HUES6 (cell line): ENCODE measurements around the gene SGSM1.
"Not testable (repeated sequence)": the region's sequence is repeated elsewhere in the genome, so short reads cannot be mapped to it uniquely, and the experiment has no call there.

Source experiments
- H3K27ac ChIP-seq: 2 replicates; pipeline ENCODE4 v1.7.0; 2013; ENCODE audit warnings: low read depth, mild to moderate bottlenecking, low read length, inconsistent platforms
- H3K27me3 ChIP-seq: 2 replicates; pipeline ENCODE4 v1.6.1; 2013; ENCODE audit warnings: low read length; ENCODE audit not compliant: control insufficient read depth, insufficient read depth
- H3K36me3 ChIP-seq: 2 replicates; pipeline ENCODE4 v1.6.1; 2013; ENCODE audit warnings: low read length; ENCODE audit not compliant: control insufficient read depth, insufficient read depth
- H3K4me1 ChIP-seq: 2 replicates; pipeline ENCODE4 v1.6.1; 2013; ENCODE audit warnings: low read length; ENCODE audit not compliant: control insufficient read depth, insufficient read depth
- H3K4me3 ChIP-seq: 2 replicates; pipeline ENCODE4 v1.5.1; 2013; ENCODE audit warnings: low read depth, low read length
- H3K9ac ChIP-seq: one replicate; pipeline ENCODE4 v1.6.1; 2013; ENCODE audit warnings: mild to moderate bottlenecking, low read length
- H3K9me3 ChIP-seq: 2 replicates; pipeline ENCODE4 v1.6.1; 2013; ENCODE audit warnings: low read depth, low read length; ENCODE audit not compliant: control insufficient read depth, insufficient read depth

SGSM1 gene

DNA sequence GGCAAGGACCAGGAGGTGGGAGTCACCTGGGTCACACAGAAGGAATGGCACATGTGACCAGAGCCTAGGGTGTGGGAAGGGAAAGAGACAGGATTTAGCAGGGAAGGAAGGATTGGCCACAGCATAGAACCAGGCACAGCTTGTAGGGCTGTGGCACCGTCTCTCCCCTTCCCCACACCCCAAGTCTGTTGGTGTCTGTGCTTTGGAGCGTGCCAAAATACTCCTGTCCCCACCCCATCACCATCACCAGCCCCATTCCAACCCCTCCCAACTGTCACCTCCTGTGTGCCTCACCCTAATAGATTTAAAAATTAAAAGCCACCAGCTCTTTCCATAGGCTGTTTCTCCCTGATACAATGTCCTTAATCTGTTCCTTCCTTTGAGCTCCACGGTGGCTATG lies 18.2 kb downstream of the SGSM1 start:
- H3K4me1 ChIP-seq, result no peaks in the 10 kb centered on the region
- H3K9me3 ChIP-seq, result no peaks in the 10 kb centered on the region
- no peak overlapping the region for H3K4me3 ChIP-seq
- H3K27ac ChIP-seq, result no peak overlapping the region
- H3K36me3 ChIP-seq, result no peaks in the 10 kb centered on the region
- H3K27me3 ChIP-seq, result no peaks in the 10 kb centered on the region
- no peak overlapping the region for H3K9ac ChIP-seq

DNA sequence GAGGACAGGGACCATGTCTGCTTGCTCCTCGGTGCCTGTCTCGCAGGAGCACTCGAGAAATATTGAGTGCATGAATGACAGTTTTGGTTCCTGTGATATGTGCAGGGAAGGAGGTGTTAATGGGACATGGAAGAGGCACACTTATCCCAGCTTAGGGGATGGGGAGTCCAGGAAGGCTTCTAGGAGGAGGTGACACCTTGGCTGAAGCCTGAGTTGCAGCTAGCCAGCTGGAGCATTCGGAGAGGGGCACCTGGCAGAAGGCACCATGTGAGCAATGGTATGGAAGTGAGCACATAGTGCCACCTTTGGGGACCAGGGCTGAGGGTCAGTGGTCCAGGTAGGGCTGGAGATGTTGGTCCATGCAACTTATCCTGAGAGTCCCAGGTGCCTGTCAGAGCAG lies 18.9 kb downstream of the SGSM1 start:
- Histone ChIP-seq H3K27ac (no peak overlapping the region), H3K36me3 (no peaks in the 10 kb centered on the region), H3K4me1 (no peaks in the 10 kb centered on the region), H3K9me3 (no peaks in the 10 kb centered on the region), H3K9ac (no peak overlapping the region), H3K4me3 (no peak overlapping the region), H3K27me3 (no peaks in the 10 kb centered on the region)

DNA sequence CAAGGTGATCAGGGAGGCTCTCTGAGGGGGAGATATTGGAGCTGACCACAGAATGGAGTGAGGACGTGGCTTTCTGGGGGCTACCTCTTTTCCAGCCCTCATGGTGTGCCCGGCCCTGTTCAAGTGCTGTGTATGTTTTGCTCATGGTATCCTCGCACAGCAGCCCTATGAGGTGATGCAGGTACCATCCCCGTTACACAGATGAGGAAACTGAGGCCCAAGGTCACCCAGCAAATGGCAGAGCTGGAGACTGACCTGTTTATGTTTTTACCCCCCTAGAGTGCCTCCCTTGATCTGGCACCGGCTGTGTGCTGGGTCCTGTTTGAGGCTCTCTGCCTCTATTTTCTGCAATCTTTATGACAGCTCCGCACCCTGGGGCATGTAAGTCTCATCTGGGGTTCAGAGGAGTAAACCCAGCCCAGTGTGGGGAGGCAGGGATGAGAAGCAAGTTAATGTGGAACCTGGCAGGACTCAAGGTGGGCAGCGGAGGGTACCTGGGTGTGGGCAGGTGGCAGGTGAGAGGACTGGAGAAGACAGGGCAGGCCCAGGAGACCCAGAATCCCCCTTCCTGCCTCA lies 20.8 kb downstream of the SGSM1 start:
- no peaks in the 10 kb centered on the region for H3K27me3 ChIP-seq
- no peaks in the 10 kb centered on the region for H3K36me3 ChIP-seq
- H3K9ac ChIP-seq, result no peak overlapping the region
- peaks cover 12% of the 10 kb centered on the region for H3K4me1 ChIP-seq
- H3K27ac ChIP-seq, result no peak overlapping the region
- H3K9me3 ChIP-seq, result no peaks in the 10 kb centered on the region
- H3K4me3 ChIP-seq, result no peak overlapping the region

DNA sequence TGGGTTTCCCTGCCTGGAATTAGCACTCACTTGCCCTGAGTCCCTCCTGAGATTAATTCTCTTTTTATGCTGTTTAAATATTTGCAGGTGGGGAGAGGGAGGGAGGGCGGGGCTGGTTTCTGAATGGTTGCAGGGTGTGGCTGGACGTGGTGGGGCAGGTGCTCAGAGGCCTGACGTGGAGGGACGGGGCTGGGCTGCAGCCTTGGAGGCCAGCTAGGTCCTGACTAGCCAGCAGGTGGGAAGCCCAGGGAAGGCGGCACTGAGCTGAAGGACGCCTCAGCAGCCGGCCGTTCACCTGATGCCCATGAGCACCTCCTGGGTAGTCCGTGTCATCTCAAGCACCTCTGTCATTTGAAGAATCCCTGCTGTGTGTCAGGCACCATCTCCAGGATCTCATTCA lies 21.3 kb downstream of the SGSM1 start:
- no peaks in the 10 kb centered on the region for H3K9me3 ChIP-seq
- H3K36me3 ChIP-seq, result no peaks in the 10 kb centered on the region
- H3K9ac ChIP-seq, result no peak overlapping the region
- no peak overlapping the region for H3K27ac ChIP-seq
- H3K4me1 ChIP-seq, result peaks cover 12% of the 10 kb centered on the region
- no peaks in the 10 kb centered on the region for H3K27me3 ChIP-seq
- H3K4me3 ChIP-seq, result no peak overlapping the region

DNA sequence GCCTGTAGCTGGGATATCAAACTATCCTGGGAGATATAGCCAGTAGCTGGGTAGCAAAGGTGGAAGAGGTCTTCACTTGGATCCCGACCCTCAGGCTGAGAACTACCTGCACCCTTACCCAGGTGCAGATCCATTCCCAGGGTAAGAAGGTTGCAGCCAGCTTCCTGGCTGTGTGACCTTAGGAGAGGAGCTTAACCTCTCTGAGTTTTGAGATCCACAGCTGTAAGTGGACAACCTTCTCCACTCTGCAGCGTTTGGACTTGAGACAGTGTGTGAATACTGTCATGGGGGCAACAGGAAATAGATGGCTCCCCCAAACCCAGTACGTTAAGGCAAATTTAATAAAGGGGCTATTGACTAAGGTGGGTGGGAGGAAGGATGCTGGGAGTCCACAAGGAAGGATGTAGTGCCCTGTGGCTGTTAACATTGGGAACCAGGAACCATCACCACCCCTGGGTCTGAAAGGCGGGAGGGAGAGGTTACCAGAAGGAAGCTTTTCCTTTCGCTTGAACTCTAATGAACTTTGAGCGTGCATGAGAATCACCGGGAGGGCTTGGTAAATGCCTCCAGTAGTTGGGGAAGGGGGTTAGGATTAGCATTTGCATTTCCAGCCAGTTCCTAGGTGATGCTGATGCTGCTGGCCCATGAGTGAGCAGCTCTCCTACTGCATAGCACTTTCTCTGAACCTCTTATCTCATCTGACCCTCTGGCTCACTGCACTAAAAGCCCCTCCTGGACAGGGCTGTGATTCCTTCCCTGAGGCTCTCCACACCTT lies 24.4 kb downstream of the SGSM1 start:
- no peak overlapping the region for H3K9ac ChIP-seq
- H3K4me1 ChIP-seq, result peaks cover 19% of the 10 kb centered on the region
- no peaks in the 10 kb centered on the region for H3K9me3 ChIP-seq
- no peak overlapping the region for H3K4me3 ChIP-seq
- H3K27ac ChIP-seq, result no peak overlapping the region
- no peaks in the 10 kb centered on the region for H3K27me3 ChIP-seq
- H3K36me3 ChIP-seq, result no peaks in the 10 kb centered on the region

DNA sequence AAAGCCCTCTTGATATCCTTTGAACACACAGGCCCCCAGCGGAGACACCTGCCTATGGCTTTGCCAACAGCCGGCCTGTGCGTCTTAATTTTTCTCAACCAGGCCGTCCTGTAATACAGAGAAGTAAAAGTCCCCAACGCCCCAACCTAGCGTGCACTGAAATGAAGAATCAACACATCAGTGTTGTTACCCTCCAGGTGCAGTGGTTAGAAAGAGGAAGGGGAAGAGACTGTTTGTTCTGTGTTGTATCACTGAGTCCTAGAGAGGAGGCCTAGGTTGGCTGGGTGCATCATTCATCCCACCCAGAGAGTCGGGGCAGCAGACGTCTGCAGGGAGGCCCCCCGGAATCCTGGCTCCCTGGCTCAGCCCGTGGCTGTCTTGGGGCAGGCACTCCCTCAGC lies 25.7 kb downstream of the SGSM1 start:
- Histone ChIP-seq H3K36me3 (no peaks in the 10 kb centered on the region), H3K9ac (no peak overlapping the region), H3K27ac (no peak overlapping the region), H3K4me3 (no peak overlapping the region), H3K4me1 (peaks cover 19% of the 10 kb centered on the region), H3K27me3 (no peaks in the 10 kb centered on the region), H3K9me3 (no peaks in the 10 kb centered on the region)

DNA sequence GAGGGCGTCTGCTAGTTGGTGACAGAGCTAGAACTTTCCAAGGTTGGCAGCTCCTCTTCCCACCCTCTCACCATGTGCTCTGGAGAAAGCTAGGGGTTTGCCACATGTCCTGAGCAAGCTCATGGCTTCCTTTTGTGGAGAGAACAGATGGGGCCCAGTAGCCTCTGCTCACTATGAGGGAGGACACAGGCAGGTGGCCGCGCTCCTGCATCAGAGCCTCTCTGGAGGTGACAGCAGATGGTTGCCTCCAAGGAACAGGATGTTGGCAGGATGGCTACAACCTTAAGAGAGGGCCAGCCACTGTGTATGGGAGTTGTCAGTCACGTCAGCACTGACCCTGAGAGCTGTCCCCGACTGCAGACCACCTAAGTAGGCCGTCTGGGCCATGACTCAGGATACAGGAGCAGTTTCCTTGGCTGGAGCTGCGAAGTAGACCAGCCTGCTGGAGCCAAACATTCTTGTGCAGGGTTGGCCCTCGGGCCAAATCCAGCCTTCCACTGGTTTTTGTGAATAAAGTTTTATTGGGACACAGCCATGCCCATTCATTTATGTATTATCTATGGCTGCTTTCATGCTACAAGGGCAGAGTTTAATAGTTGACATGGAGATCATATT lies 28.0 kb downstream of the SGSM1 start:
- Histone ChIP-seq H3K36me3 (no peaks in the 10 kb centered on the region), H3K4me1 (peaks cover 19% of the 10 kb centered on the region), H3K27ac (no peak overlapping the region), H3K27me3 (no peaks in the 10 kb centered on the region), H3K9ac (no peak overlapping the region), H3K4me3 (no peak overlapping the region), H3K9me3 (no peaks in the 10 kb centered on the region)

DNA sequence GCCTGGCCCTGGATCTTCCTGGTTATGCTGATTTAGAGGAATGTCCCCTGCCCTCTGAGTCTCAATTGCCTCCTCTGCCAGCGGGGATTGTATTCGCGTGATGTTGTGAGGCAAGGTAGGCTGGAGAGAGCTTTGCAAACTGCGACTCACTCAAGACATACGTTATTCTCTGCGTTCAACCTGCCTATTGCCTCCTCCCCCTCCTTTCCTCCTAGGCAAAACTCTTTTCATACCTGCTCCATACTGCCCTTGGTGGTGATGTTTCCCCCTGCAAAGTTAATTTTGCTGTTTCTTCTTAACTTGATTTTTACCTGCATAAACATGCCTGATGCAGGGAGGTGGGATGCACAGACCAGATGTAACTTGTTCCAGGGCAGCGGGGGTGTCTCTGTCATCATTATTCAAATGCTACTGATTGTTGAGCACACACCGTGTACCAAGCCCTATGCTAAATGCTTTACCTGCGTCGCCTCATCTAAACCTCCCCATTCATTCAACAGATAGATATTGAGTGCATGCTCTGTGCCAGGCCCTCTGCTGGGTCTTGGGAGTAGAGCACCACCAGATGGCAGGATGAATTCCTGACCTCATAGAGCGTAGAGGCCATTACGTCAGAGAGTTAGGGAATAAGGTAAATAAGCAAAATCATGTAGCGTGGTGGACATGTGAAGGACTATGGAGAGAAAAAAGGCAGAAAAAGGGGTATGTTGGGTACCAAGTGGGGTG lies 29.0 kb downstream of the SGSM1 start:
- peaks cover 19% of the 10 kb centered on the region for H3K4me1 ChIP-seq
- no peaks in the 10 kb centered on the region for H3K27me3 ChIP-seq
- no peak overlapping the region for H3K4me3 ChIP-seq
- H3K9ac ChIP-seq, result no peak overlapping the region
- H3K27ac ChIP-seq, result no peak overlapping the region
- H3K9me3 ChIP-seq, result no peaks in the 10 kb centered on the region
- H3K36me3 ChIP-seq, result no peaks in the 10 kb centered on the region

DNA sequence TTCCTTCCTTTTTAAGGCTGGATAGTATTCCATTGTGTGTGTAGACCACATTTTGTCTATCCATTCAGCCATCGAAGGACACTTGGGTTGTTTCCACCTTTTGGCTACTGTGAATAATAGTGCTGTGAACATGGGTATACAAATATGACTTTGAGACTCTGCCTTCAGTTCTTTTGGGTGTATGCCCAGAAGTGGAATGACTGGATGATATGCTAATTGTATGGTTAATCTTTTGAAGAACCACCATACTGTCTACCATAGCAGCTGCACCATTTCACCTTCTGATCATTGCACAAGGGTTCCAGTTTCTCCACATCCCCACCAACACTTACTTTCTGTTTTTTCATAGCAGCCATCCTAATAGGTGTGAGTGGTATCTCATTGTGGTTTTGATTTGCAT lies 30.3 kb downstream of the SGSM1 start:
- H3K9me3 ChIP-seq, result no peaks in the 10 kb centered on the region
- H3K27ac ChIP-seq, result no peak overlapping the region
- H3K4me3 ChIP-seq, result no peak overlapping the region
- H3K4me1 ChIP-seq, result peaks cover 7% of the 10 kb centered on the region
- H3K9ac ChIP-seq, result no peak overlapping the region
- H3K27me3 ChIP-seq, result no peaks in the 10 kb centered on the region
- H3K36me3 ChIP-seq, result no peaks in the 10 kb centered on the region

DNA sequence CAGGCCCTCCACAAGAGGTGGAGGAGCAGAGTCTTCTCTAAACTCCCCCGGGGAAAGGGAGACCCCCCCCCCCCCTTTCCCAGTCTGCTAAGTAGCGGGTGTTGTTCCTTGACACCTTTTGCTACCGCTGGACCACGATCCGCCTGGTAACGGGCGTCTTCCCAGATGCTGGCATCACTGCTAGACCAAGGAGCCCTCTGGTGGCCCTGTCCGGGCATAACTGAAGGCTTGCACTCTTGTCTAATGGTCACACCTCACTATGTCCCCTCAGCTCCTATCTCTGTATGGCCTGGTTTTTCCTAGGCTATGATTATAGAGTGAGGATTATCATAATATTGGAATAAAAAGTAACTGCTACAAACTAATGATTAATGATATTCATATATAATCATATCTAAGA lies 31.5 kb downstream of the SGSM1 start:
- not testable (repeated sequence) for H3K9me3 ChIP-seq, H3K27ac ChIP-seq, H3K4me1 ChIP-seq, H3K9ac ChIP-seq, H3K4me3 ChIP-seq, H3K27me3 ChIP-seq, H3K36me3 ChIP-seq

DNA sequence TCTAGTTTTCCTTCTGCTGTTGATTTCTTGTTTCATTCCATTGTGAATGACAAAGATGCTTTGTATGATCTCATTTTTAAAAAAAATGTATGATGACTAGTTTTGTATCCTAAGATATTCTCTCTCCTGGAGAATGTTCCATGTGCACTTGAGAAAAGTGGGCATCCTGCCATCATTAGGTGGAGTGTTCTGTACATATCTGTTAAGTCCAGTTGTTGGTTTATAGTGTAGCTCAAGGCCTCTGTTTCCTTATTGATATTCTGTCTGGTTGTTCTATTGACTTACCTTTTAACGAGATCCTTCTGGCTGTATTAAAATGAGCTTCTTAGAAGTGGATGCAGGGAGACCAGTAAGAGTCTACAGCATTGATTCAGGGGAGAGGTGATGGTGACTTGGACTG lies 35.2 kb downstream of the SGSM1 start:
- no peaks in the 10 kb centered on the region for H3K4me1 ChIP-seq
- no peaks in the 10 kb centered on the region for H3K9me3 ChIP-seq
- H3K4me3 ChIP-seq, result no peak overlapping the region
- no peaks in the 10 kb centered on the region for H3K36me3 ChIP-seq
- no peak overlapping the region for H3K9ac ChIP-seq
- no peak overlapping the region for H3K27ac ChIP-seq
- no peaks in the 10 kb centered on the region for H3K27me3 ChIP-seq
